Activated CD8-positive, alpha-beta T cell treated with anti-CD3 and anti-CD28 coated beads, Interleukin-2, amount 10 ng/mL, durations not matched to agents 7 days and 5 days (primary cell): ENCODE measurements around the gene TBX21. TPM values are rescaled to one million over a fixed set of nuclear protein-coding genes. Genes with fewer than 3 reads are reported as not detected.

Source experiments
- ATAC-seq: fragments of 150-1000 bp; cut with Tn5 transposase; one replicate; pipeline ENCODE4 v1.10.0; 2021; ENCODE audit warnings: moderate library complexity
- CTCF ChIA-PET: fragments of 350-600 bp; sonication (Branson Sonifier 250); formaldehyde crosslinking; loops from one replicate; lab custom pipeline; 2021; ENCODE audit warnings: antibody characterized with exemption; lab: Charles Lee
- POLR2A ChIA-PET: fragments of 350-600 bp; sonication (Branson Sonifier 250); formaldehyde crosslinking; loops from one replicate; lab custom pipeline; 2021; ENCODE audit warnings: antibody characterized with exemption; lab: Charles Lee
- DNase-seq: peaks from one replicate; pipeline ENCODE4 v3.0.0-alpha.2; 2020
- H3K27ac Mint-ChIP-seq: one replicate; pipeline ENCODE4 v1.8.0; 2021; ENCODE audit warnings: mild to moderate bottlenecking, mixed read lengths
- H3K27me3 Mint-ChIP-seq: one replicate; pipeline ENCODE4 v1.8.0; 2021; ENCODE audit warnings: low read depth, mixed read lengths
- H3K36me3 Mint-ChIP-seq: one replicate; pipeline ENCODE4 v1.8.0; 2021; ENCODE audit warnings: low read depth, mixed read lengths
- H3K4me1 Mint-ChIP-seq: one replicate; pipeline ENCODE4 v1.8.0; 2021; ENCODE audit warnings: low read depth, mixed read lengths
- H3K4me3 Mint-ChIP-seq: one replicate; pipeline ENCODE4 v1.8.0; 2021; ENCODE audit warnings: mild to moderate bottlenecking, mixed read lengths
- H3K9me3 Mint-ChIP-seq: one replicate; pipeline ENCODE4 v1.8.0; 2022; ENCODE audit warnings: mixed read lengths; ENCODE audit not compliant: insufficient read depth
- total RNA-seq, 2 experiments: library from RNA; stranded (reverse); gene quantifications; one replicate each; pipeline ENCODE4 v1.2.3, GENCODE V29; 2021

Gene TBX21
- total RNA-seq, 2 experiments from 2014 or later = 27.4 to 27.5 TPM

DNA sequence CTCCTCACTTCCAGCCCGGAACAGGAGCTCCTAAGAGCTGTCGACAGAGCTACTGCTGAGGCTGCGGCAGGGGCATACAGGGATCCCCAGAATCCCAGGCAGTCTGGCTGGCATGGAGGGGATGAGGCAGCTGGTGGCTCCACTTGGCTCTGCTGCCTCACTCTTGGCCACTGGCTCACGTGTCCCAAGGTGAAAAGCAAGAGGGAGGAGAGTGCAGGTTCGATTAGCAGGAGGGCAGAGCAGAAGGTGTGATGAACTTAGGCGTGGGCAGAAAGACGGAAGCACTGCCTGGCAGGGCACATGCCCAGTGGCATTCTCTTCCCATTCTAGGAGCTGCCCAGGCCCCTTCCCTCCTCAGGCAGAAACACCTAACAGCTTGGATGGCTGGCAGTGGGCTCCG is 11.3 kb upstream of the TBX21 start:
- Mint-ChIP-seq H3K4me1 (peaks cover 82% of the 10 kb centered on the region), H3K27me3 (no peaks in the 10 kb centered on the region), H3K9me3 (no peaks in the 10 kb centered on the region), H3K36me3 (no peaks in the 10 kb centered on the region), H3K27ac (peak overlapping the region; percentile 88), H3K4me3 (peak overlapping the region; percentile 53)
- CTCF ChIA-PET = interaction anchor here (0.7 to 2.4 kb wide), 5 partner anchors 10 to 71 kb away, joined by 3 to 17 read pairs (median 3); partner anchors contain the start of gene TBX21
- DNase-seq (no peak), ATAC-seq (no peak)
- POLR2A ChIA-PET = interaction anchor here (0.6 to 1.9 kb wide), 4 partner anchors 11 to 20 kb away, joined by 3 to 13 read pairs (median 4); partner anchors contain the start of gene TBX21

DNA sequence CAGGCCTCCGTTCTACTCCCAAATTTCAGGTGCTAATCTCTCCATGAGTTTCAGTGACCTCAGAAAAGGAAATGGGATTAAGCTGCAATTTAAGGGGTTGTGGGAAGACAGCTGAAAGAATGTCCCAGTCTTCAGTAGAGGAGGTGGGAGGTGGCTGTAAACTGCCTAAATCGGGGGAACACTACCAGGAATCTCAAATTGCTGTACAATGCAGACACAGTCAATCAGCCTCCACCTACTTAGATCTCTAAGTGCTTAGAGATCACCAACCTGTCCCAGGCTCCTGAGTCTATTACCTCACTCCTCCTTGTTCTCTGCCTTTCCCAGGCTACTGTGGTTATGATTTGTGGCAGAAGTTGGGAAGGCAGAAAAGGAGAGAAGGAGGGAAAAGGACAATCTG is 8.3 kb upstream of the TBX21 start:
- POLR2A ChIA-PET = interaction anchor here (1.8 kb wide), 1 partner anchor 23 kb away, joined by 6 read pairs; no protein-coding TSS in a partner anchor
- H3K9me3 Mint-ChIP-seq = no peaks in the 10 kb centered on the region
- CTCF ChIA-PET = interaction anchor here (12.9 to 24.5 kb wide), 2 partner anchors 8 to 22 kb away, joined by 92 to 474 read pairs; no protein-coding TSS in a partner anchor
- H3K27ac Mint-ChIP-seq = peak overlapping the region; percentile 60
- no peak for ATAC-seq
- peaks cover 78% of the 10 kb centered on the region for H3K4me1 Mint-ChIP-seq
- DNase-seq = no peak
- H3K27me3 Mint-ChIP-seq = no peaks in the 10 kb centered on the region
- no peak overlapping the region for H3K4me3 Mint-ChIP-seq
- H3K36me3 Mint-ChIP-seq = no peaks in the 10 kb centered on the region

DNA sequence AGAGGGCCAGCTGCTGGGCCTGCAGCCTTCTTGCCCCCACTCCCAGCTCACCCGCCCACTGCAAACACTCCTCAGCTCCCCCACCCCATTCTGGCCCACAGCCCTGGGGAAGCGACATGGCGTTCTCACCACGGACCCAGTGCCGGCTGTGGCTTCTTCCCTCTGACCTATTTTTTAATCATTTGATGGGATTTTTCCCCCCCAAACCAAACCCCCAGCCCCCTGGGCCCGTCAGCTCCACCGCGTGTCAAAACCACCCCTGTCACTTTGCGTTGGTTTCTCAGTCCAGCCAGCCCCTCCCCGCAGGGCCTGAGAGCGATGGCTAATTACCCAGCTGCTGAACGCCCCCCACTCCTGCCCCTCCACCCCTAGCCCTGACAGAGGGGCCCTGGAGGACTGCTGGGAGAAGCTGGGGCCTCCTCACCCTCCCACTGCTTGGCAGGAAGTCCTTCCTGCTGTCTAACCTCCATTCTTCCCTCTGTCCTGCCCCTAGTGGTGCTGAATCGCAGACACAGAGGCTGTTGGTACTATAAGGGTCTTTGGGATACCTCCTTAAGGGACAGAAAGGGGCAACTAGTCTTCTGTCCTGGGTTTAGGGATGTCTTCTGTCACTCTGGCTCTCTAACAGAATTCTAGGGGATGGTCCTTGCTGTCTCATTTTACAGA is 7.5 kb upstream of the TBX21 start:
- ATAC-seq = no peak
- Mint-ChIP-seq H3K9me3 (no peaks in the 10 kb centered on the region), H3K27ac (peak overlapping the region; percentile 60), H3K4me3 (no peak overlapping the region), H3K36me3 (no peaks in the 10 kb centered on the region), H3K4me1 (peaks cover 78% of the 10 kb centered on the region), H3K27me3 (no peaks in the 10 kb centered on the region)
- DNase-seq = no peak
- ChIA-PET POLR2A (interaction anchor here (1.8 kb wide), 1 partner anchor 24 kb away, joined by 6 read pairs; no protein-coding TSS in a partner anchor), CTCF (interaction anchor here (12.9 to 24.5 kb wide), 2 partner anchors 9 to 23 kb away, joined by 92 to 474 read pairs; no protein-coding TSS in a partner anchor)

DNA sequence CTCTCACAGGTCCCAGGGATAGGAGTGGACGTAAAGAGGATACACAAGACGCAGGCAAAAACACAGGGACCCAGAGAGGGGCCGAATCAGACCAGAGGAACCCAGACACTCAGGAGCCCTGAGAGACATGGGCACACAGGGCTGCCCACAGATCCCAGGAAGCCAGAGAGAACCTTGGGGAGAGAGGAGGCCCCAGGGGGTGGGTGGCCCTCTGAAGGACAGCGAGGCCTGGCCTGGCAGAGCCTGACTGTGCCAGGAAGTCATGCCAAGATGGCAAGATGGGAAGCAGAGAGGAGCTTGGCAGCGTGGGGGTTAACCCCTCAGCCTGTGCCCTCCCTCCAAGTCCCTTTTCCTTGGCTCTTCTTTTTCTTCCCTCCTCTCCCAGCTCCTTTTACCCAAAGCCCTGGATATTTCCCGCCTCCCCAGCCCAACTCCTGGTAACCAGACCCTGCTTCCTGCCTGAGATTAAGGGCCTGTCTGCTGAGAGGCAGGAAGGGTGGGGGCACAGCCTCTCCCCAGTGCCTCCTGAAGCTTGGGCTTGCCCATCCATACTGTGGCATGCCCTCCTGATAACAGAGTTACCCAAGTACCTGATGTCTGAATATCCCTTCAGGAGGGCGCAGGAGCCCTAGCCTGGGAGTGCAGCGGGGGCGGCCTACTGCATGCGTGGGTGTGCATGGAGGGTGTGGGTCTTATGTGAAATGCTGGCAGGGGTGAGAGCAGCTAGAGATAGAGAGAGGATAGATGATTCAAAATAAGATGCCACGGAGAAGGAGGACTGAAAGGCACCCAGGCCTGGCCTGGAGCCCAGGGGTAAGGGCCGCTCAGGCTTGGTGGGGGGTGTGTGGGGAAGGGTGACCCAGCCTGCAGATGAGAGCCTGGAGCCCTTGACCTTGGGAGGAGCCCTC is 6.0 kb upstream of the TBX21 start:
- Mint-ChIP-seq H3K27ac (peak overlapping the region; percentile 61), H3K36me3 (no peaks in the 10 kb centered on the region), H3K9me3 (no peaks in the 10 kb centered on the region), H3K4me1 (peaks cover 78% of the 10 kb centered on the region), H3K27me3 (no peaks in the 10 kb centered on the region), H3K4me3 (no peak overlapping the region)
- POLR2A ChIA-PET = interaction anchor here (0.8 kb wide), 1 partner anchor 9 kb away, joined by 3 read pairs; no protein-coding TSS in a partner anchor
- no peak for ATAC-seq
- CTCF ChIA-PET = interaction anchor here (12.9 to 24.5 kb wide), 2 partner anchors 10 to 24 kb away, joined by 92 to 474 read pairs; no protein-coding TSS in a partner anchor
- DNase-seq = no peak

DNA sequence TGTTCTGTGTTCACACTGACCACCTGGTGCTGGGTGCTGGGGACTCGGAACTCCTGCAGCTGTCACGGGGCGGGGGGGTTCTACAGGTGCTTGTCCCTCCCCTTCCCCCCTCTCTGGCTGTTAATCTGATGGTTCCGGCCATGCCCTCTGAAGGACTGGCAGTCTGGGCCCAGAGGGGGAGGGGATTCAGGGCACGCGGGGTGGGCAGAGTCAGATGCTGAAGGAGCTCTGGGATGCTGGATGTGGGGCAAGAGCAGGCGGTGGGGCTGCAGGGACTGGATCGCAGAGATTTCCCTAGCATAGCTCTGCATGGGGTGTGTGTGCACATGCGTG is 5.4 kb upstream of the TBX21 start:
- ChIA-PET POLR2A (no interaction called here), CTCF (interaction anchor here (12.9 to 24.5 kb wide), 2 partner anchors 11 to 25 kb away, joined by 92 to 474 read pairs; no protein-coding TSS in a partner anchor)
- no peaks in the 10 kb centered on the region for H3K27me3 Mint-ChIP-seq
- no peak overlapping the region for H3K4me3 Mint-ChIP-seq
- no peak overlapping the region for H3K27ac Mint-ChIP-seq
- no peak for ATAC-seq
- no peaks in the 10 kb centered on the region for H3K9me3 Mint-ChIP-seq
- no peaks in the 10 kb centered on the region for H3K36me3 Mint-ChIP-seq
- DNase-seq = no peak
- peaks cover 83% of the 10 kb centered on the region for H3K4me1 Mint-ChIP-seq

DNA sequence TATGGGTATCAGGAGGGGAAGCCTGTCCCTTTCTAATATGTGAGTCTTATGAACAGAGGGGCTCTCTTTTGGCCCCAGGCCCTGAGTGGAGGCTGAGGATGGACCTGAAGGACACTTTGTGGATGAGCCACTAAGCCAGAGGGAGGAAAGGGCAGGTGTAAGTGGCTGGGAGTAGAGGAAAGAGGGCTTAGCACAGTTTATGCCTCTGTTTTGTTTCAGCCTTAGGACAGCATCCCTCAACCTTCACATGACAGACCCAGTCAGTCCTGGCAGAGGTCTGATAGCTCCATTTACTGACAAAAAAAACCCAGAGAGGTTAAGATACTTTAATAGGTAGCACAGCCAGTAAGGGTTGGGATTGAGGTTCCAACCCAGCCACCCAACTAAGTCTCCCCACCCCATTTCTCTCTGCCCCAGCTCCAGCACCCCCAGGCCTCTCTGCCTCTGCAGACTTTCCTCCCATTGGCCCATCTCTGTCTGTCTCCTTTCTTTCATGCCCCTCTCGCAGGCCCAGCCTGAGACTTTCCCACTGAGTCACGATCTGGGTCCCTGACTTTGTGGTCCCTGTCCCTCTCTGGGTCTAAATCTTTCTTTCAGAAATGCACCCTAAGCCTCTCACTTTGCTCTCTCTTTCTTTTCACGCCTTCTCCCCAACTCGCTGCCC is 4.7 kb upstream of the TBX21 start:
- Mint-ChIP-seq H3K27me3 (no peaks in the 10 kb centered on the region), H3K4me3 (no peak overlapping the region), H3K36me3 (no peaks in the 10 kb centered on the region), H3K27ac (peak overlapping the region; percentile 58), H3K4me1 (peaks cover 86% of the 10 kb centered on the region), H3K9me3 (no peaks in the 10 kb centered on the region)
- no peak for ATAC-seq
- CTCF ChIA-PET = interaction anchor here (12.9 to 24.5 kb wide), 2 partner anchors 11 to 26 kb away, joined by 92 to 474 read pairs; no protein-coding TSS in a partner anchor
- POLR2A ChIA-PET = no interaction called here
- no peak for DNase-seq

DNA sequence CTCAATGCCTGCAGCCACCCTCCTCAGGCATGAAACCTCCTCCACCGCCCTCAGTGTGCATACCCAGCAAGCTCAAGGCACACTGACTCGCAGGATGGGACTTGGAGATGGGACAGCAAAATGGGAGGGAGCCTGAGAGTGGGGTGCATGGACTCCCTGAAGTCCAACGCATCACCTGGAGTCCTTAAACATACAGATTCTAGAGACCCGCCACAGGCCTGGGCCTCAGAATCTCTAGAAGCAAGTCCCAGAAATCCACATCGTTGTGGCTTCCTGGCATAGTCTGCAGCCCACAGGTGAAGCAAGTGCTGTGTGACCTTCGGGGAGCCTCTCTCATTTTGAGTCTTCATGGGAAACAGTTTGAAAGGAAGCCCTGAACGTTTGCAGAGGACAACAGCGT is 3.6 kb upstream of the TBX21 start:
- H3K9me3 Mint-ChIP-seq = no peaks in the 10 kb centered on the region
- peaks cover 86% of the 10 kb centered on the region for H3K4me1 Mint-ChIP-seq
- H3K36me3 Mint-ChIP-seq = no peaks in the 10 kb centered on the region
- no peak for DNase-seq
- H3K4me3 Mint-ChIP-seq = no peak overlapping the region
- H3K27me3 Mint-ChIP-seq = no peaks in the 10 kb centered on the region
- ChIA-PET POLR2A (no interaction called here), CTCF (interaction anchor here (1.0 to 24.5 kb wide), 4 partner anchors 12 to 72 kb away, joined by 3 to 474 read pairs (median 48); no protein-coding TSS in a partner anchor)
- H3K27ac Mint-ChIP-seq = peak overlapping the region; percentile 57
- ATAC-seq = no peak

DNA sequence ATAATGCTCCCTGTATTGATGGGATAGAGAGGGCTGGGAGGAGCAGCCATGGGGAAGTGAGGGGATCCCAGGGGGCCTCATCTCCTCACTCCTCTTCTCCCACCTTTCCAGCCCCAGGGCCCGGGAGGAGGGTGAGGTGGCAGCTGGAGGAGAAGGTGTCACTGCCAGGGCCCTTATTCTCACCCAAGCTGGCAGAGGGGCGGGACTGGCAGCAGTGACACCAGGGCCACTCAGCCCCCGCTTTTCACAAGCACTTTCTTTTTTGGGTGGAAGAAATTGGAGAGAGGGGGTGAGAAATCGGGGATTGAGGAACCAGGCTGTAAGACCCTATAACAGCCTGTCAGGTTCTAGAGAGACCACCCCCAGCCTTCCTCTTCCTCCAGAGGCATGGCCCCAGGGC is 2.4 kb upstream of the TBX21 start:
- Mint-ChIP-seq H3K36me3 (peaks cover 1% of the 10 kb centered on the region), H3K27me3 (no peaks in the 10 kb centered on the region), H3K4me1 (peaks cover 86% of the 10 kb centered on the region), H3K9me3 (no peaks in the 10 kb centered on the region), H3K4me3 (no peak overlapping the region), H3K27ac (peak overlapping the region; percentile 31)
- DNase-seq (no peak), ATAC-seq (no peak)
- POLR2A ChIA-PET = interaction anchor here (0.6 to 3.9 kb wide), 5 partner anchors 10 to 330 kb away, joined by 3 to 34 read pairs (median 9); no protein-coding TSS in a partner anchor
- CTCF ChIA-PET = interaction anchor here (1.0 to 24.5 kb wide), 6 partner anchors 9 to 80 kb away, joined by 3 to 474 read pairs (median 10); no protein-coding TSS in a partner anchor

DNA sequence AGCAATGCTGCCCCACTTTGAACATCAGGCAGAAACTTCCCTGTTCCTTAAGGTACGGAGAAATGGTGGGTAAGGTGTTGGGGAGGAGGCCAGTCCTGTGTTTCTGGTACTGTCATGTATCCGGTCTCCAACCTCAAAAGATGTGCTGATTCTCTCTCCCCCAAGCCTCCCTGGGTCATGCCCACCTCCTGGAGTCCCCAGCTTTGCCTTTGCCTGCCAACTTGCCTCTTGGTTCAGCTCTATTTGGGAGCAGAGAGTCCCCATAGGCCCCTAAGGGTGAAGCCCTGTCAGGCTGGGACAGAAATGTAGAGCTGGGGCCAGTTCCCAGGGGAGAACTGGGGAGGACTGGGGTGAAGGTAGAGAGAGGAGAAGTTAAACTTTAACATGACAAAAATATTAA is 1.6 kb upstream of the TBX21 start:
- H3K4me1 Mint-ChIP-seq = peaks cover 85% of the 10 kb centered on the region
- no peak overlapping the region for H3K4me3 Mint-ChIP-seq
- ATAC-seq = no peak
- peak overlapping the region; percentile 51 for H3K27ac Mint-ChIP-seq
- DNase-seq = no peak
- ChIA-PET POLR2A (interaction anchor here (1.3 to 3.9 kb wide), 4 partner anchors 10 to 30 kb away, joined by 3 to 34 read pairs (median 18); no protein-coding TSS in a partner anchor), CTCF (interaction anchor here (1.4 to 24.5 kb wide), 5 partner anchors 10 to 81 kb away, joined by 3 to 474 read pairs (median 17); no protein-coding TSS in a partner anchor)
- peaks cover 4% of the 10 kb centered on the region for H3K36me3 Mint-ChIP-seq
- no peaks in the 10 kb centered on the region for H3K27me3 Mint-ChIP-seq
- no peaks in the 10 kb centered on the region for H3K9me3 Mint-ChIP-seq

DNA sequence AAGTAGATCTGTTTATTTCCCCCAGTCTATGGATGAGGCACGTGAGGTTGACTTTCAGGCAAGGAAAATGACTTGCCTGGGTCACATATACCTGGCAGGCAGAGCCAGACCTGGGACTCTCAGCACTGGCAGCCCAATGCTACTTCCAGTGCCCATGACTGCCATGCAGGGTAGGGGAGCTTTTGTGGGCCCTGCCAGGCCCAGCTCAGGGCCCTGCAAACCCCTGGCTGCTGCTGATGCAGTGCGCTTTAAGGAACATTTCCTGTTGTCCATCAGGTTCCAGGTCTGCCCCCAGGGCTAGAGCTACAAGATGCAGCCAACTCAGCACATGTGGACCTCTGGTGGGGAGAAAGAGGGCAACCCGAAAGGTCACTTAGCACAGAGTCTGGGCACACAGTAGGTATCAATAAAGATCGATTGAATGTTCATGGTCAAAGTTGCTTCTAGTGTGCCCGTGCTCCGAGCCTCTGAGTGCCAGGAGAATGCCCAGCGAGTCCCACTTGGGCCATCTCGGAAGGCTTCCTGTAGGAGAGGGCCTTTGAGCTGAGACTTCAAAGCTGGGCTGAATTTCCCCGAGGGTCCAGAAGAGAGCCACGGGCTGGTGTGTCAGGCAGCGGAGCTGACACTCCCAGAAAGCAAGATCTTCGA is 513 bp upstream of the TBX21 start:
- Mint-ChIP-seq H3K4me1 (peaks cover 85% of the 10 kb centered on the region), H3K36me3 (peaks cover 12% of the 10 kb centered on the region), H3K27me3 (no peaks in the 10 kb centered on the region), H3K4me3 (peak overlapping the region; percentile 68), H3K9me3 (no peaks in the 10 kb centered on the region), H3K27ac (peak overlapping the region; percentile 87)
- POLR2A ChIA-PET = interaction anchor here (0.6 to 3.9 kb wide), 16 partner anchors 8 to 90 kb away, joined by 3 to 34 read pairs (median 5); partner anchors contain the start of gene KPNB1
- ATAC-seq (no peak), DNase-seq (no peak)
- CTCF ChIA-PET = interaction anchor here (0.8 to 24.5 kb wide), 13 partner anchors 9 to 238 kb away, joined by 3 to 474 read pairs (median 5); partner anchors contain the start of genes CDK5RAP3 and KPNB1
